ENCODE data around the gene SPSB1.

The SPSB1 gene

DNA sequence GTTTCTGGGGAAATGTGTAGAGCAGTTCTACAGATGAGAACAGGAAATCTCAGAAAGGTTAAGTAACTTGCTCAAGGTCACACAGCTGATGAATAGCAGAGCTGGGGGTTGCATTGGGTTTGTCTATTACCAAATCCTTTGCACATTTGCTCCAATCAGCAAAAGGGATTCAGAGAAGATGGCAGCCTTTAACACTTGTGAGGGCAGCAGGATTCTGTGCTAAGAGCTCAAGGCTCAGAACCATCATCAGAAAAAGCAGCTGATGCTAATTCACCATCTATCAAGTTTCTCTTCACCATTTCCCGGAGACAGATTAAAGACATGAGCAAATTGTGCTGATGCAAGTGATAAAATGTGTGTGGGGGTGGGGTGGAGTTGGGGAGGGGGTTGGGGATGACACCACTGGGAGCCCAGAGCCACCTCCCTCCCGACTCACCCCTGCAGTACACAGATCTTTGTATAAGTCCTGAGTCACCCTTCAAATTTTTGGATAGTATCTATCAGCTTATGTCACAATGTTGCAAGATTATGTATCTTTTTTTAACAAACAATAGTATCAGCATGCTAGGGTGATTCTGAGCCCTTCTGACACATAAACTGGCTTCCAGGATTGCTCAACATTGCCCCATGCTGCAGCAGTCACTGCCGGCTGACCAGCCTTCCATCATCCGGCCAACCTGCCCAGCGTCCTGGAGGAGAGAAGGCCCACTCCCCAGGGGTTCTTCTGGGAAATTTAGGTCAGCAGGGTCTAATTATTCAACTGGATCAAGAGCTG lies 2.8 kb upstream of the SPSB1 start:
- TF ChIP-seq GLIS3 (CRISPR knock-in tag; IDR thresholded peaks at IDR 0.05) = no peak
- TF ChIP-seq, protein P1, sequence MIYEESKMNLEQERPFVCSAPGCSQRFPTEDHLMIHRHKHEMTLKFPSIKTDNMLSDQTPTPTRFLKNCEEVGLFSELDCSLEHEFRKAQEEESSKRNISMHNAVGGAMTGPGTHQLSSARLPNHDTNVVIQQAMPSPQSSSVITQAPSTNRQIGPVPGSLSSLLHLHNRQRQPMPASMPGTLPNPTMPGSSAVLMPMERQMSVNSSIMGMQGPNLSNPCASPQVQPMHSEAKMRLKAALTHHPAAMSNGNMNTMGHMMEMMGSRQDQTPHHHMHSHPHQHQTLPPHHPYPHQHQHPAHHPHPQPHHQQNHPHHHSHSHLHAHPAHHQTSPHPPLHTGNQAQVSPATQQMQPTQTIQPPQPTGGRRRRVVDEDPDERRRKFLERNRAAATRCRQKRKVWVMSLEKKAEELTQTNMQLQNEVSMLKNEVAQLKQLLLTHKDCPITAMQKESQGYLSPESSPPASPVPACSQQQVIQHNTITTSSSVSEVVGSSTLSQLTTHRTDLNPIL (CRISPR knock-in tag; IDR thresholded peaks at IDR 0.05; ENCODE audit: low read depth) = no peak
- TF ChIP-seq ZNF8 (CRISPR knock-in tag; IDR thresholded peaks at IDR 0.05) = no peak
- no peak for TF ChIP-seq BACH2 (CRISPR knock-in tag; IDR thresholded peaks at IDR 0.05; ENCODE audit: borderline replicate concordance)
- no peak for TF ChIP-seq ESRRG (CRISPR knock-in tag; IDR thresholded peaks at IDR 0.05)
- TF ChIP-seq ZFP3 (CRISPR knock-in tag; IDR thresholded peaks at IDR 0.05) = no peak
- TF ChIP-seq RARB (CRISPR knock-in tag; IDR thresholded peaks at IDR 0.05) = no peak
- TF ChIP-seq, protein P2, sequence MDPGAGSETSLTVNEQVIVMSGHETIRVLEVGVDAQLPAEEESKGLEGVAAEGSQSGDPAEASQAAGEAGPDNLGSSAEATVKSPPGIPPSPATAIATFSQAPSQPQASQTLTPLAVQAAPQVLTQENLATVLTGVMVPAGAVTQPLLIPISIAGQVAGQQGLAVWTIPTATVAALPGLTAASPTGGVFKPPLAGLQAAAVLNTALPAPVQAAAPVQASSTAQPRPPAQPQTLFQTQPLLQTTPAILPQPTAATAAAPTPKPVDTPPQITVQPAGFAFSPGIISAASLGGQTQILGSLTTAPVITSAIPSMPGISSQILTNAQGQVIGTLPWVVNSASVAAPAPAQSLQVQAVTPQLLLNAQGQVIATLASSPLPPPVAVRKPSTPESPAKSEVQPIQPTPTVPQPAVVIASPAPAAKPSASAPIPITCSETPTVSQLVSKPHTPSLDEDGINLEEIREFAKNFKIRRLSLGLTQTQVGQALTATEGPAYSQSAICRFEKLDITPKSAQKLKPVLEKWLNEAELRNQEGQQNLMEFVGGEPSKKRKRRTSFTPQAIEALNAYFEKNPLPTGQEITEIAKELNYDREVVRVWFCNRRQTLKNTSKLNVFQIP (CRISPR knock-in tag; IDR thresholded peaks at IDR 0.05; ENCODE audit: borderline replicate concordance, low read depth) = no peak
- TF ChIP-seq, protein P3, sequence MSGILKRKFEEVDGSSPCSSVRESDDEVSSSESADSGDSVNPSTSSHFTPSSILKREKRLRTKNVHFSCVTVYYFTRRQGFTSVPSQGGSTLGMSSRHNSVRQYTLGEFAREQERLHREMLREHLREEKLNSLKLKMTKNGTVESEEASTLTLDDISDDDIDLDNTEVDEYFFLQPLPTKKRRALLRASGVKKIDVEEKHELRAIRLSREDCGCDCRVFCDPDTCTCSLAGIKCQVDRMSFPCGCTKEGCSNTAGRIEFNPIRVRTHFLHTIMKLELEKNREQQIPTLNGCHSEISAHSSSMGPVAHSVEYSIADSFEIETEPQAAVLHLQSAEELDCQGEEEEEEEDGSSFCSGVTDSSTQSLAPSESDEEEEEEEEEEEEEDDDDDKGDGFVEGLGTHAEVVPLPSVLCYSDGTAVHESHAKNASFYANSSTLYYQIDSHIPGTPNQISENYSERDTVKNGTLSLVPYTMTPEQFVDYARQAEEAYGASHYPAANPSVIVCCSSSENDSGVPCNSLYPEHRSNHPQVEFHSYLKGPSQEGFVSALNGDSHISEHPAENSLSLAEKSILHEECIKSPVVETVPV (CRISPR knock-in tag; IDR thresholded peaks at IDR 0.05) = no peak
- no peak for TF ChIP-seq ZNF565 (CRISPR knock-in tag; conservative IDR thresholded peaks at IDR 0.05; ENCODE audit: low read depth)
- TF ChIP-seq TOX (CRISPR knock-in tag; IDR thresholded peaks at IDR 0.05; ENCODE audit: borderline replicate concordance) = no peak
- no peak for TF ChIP-seq ISL1 (CRISPR knock-in tag; IDR thresholded peaks at IDR 0.05)
- TF ChIP-seq, protein P4, sequence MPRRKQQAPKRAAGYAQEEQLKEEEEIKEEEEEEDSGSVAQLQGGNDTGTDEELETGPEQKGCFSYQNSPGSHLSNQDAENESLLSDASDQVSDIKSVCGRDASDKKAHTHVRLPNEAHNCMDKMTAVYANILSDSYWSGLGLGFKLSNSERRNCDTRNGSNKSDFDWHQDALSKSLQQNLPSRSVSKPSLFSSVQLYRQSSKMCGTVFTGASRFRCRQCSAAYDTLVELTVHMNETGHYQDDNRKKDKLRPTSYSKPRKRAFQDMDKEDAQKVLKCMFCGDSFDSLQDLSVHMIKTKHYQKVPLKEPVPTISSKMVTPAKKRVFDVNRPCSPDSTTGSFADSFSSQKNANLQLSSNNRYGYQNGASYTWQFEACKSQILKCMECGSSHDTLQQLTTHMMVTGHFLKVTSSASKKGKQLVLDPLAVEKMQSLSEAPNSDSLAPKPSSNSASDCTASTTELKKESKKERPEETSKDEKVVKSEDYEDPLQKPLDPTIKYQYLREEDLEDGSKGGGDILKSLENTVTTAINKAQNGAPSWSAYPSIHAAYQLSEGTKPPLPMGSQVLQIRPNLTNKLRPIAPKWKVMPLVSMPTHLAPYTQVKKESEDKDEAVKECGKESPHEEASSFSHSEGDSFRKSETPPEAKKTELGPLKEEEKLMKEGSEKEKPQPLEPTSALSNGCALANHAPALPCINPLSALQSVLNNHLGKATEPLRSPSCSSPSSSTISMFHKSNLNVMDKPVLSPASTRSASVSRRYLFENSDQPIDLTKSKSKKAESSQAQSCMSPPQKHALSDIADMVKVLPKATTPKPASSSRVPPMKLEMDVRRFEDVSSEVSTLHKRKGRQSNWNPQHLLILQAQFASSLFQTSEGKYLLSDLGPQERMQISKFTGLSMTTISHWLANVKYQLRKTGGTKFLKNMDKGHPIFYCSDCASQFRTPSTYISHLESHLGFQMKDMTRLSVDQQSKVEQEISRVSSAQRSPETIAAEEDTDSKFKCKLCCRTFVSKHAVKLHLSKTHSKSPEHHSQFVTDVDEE (CRISPR knock-in tag; IDR thresholded peaks at IDR 0.05) = no peak
- no peak for TF ChIP-seq OSR1 (CRISPR knock-in tag; IDR thresholded peaks at IDR 0.05)
- TF ChIP-seq ZC3H10 (CRISPR knock-in tag; IDR thresholded peaks at IDR 0.05) = no peak
- TF ChIP-seq CSDC2 (CRISPR knock-in tag; IDR thresholded peaks at IDR 0.05) = no peak
- no peak for ATAC-seq

DNA sequence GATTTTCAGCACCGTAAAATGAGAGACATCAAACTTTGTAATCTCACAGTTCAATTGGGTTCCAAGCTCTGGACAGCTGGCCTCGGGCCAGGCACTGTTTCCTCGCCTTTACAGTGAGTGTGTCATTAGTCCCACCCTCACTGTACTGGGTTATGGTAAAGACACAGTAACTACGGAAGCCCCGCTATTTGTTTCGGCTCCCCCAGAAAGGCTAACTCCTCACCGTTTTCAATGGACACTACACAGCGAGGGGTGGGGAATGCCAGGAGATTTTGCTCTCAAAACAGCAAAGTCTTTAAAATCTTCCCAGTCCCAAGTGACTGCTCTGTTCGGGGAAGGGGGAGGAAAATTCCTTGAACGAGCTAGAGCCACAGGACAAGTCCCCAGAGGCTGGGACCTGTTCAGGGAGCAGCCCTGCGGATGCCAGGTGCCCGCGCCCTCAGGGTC lies 757 bp upstream of the SPSB1 start:
- TF ChIP-seq, protein P4 (CRISPR knock-in tag; IDR thresholded peaks at IDR 0.05) = no peak
- TF ChIP-seq, protein P1 (CRISPR knock-in tag; IDR thresholded peaks at IDR 0.05; ENCODE audit: low read depth) = no peak
- no peak for TF ChIP-seq PPARA (CRISPR knock-in tag; IDR thresholded peaks at IDR 0.05; ENCODE audit: borderline replicate concordance)
- TF ChIP-seq, protein P3 (CRISPR knock-in tag; IDR thresholded peaks at IDR 0.05) = no peak
- ATAC-seq = peak; percentile 45
